ENCODE measurements around the gene TMEM238L. TPM values are rescaled to one million over a fixed set of nuclear protein-coding genes. Genes with fewer than 3 reads are reported as not detected.
A peak's percentile ranks its signal among the peaks of the same experiment; 100 is the strongest.

The TMEM238L gene
- total and polyA plus RNA-seq, 7 experiments from 2014 or later: not detected

DNA sequence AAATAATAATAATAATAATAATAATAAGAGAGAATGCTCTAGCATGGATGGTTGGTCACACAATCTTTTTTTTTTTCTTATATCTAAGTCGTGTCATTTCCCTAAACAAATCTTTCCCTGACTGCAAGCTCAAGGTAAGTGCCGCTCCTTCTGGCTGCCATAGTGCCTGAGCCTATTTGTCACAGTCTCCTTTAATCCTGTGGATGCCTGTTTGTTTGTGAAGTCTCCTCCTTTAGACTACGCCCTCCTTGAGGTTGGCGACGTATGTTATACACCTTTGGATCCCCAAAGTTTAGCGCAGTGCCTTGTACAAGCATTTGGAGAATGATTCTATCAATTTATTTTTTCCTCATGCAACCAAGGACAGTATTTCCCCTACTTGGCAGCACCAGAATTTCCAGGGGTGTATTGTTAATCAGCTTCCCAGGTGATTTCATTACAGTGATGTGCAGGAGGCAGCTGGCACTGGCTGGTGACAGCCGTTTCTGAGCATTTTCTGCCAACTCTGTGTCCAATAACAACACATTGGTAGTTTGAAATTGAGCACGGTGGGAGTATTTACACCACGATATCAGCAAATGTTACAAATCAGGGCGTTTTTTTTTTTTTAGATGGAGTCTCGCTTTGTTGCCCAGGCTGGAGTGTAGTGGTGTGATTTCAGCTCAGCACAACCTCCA is 26.6 kb downstream of the TMEM238L start:
- H3K36me3 ChIP-seq (ENCODE audit: control insufficient read depth in 2 of 3, insufficient read depth in 3 of 3, low read length in 3 of 3): no peaks in the 10 kb centered on the region
- no peak for ATAC-seq
- H3K9me3 ChIP-seq (ENCODE audit: control insufficient read depth in 2 of 3, low read length in 3 of 3): peaks cover 0 to 3% (median 0%) of the 10 kb centered on the region in 3 experiments
- ChIA-PET POLR2A (no interaction called here), CTCF (no interaction called here)
- no peaks in the 10 kb centered on the region for H3K4me1 Mint-ChIP-seq
- H3K4me3 Mint-ChIP-seq: no peak overlapping the region
- H3K36me3 Mint-ChIP-seq: peaks cover 0 to 12% (median 7%) of the 10 kb centered on the region in 5 donors
- no peak overlapping the region for H3K4me3 ChIP-seq (ENCODE audit: low read length)
- H3K9me3 Mint-ChIP-seq: peaks cover 0 to 19% (median 5%) of the 10 kb centered on the region in 11 donors
- no peak for DNase-seq
- intact Hi-C loops (cut with micrococcal nuclease): no loop called here
- H3K27me3 Mint-ChIP-seq: no peaks in the 10 kb centered on the region
- no peak overlapping the region for H3K27ac Mint-ChIP-seq
- no peak overlapping the region for H3K27ac ChIP-seq (ENCODE audit: low read depth, low read length)
- no peaks in the 10 kb centered on the region for H3K27me3 ChIP-seq (ENCODE audit: control insufficient read depth in 2 of 2, insufficient read depth in 2 of 2, low read length in 2 of 2)
- H3K4me1 ChIP-seq (ENCODE audit: control insufficient read depth in 2 of 2, insufficient read depth in 2 of 2, low read length in 2 of 2): no peaks in the 10 kb centered on the region

DNA sequence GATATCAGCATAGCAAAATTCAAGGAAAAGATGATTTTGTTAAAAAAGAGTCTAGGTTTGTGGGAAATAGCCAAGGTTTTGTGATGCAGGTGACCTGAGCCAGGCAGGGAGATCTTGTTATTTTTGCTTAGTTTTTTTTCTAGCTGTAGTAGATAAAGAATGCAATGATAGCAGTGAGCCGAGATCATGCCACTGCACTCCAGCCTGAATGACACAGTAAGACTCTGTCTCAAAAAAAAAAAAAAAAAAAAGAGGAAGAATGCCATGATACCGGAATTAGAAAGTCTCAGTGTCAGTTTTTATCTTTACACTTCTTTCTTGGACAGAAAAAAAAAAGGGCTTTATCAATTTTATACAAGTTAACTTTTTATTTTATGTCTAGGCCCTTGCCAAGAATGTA is 27.5 kb downstream of the TMEM238L start:
- Histone ChIP-seq H3K4me3 (ENCODE audit: low read length) (no peak overlapping the region), H3K4me1 (ENCODE audit: control insufficient read depth in 2 of 2, insufficient read depth in 2 of 2, low read length in 2 of 2) (no peaks in the 10 kb centered on the region), H3K36me3 (ENCODE audit: control insufficient read depth in 2 of 3, insufficient read depth in 3 of 3, low read length in 3 of 3) (no peaks in the 10 kb centered on the region), H3K27me3 (ENCODE audit: control insufficient read depth in 2 of 2, insufficient read depth in 2 of 2, low read length in 2 of 2) (no peaks in the 10 kb centered on the region), H3K9me3 (ENCODE audit: control insufficient read depth in 2 of 3, low read length in 3 of 3) (peaks cover 0 to 10% (median 0%) of the 10 kb centered on the region in 3 experiments), H3K27ac (ENCODE audit: low read depth, low read length) (no peak overlapping the region)
- CTCF ChIA-PET: no interaction called here
- POLR2A ChIA-PET: no interaction called here
- DNase-seq (no peak), ATAC-seq (no peak)
- Mint-ChIP-seq H3K4me1 (no peaks in the 10 kb centered on the region), H3K4me3 (no peak overlapping the region), H3K27me3 (no peaks in the 10 kb centered on the region), H3K9me3 (peaks cover 2 to 24% (median 7%) of the 10 kb centered on the region in 11 donors), H3K27ac (no peak overlapping the region), H3K36me3 (peaks cover 2 to 12% (median 7%) of the 10 kb centered on the region in 5 donors)
- intact Hi-C loops (cut with micrococcal nuclease): no loop called here

DNA sequence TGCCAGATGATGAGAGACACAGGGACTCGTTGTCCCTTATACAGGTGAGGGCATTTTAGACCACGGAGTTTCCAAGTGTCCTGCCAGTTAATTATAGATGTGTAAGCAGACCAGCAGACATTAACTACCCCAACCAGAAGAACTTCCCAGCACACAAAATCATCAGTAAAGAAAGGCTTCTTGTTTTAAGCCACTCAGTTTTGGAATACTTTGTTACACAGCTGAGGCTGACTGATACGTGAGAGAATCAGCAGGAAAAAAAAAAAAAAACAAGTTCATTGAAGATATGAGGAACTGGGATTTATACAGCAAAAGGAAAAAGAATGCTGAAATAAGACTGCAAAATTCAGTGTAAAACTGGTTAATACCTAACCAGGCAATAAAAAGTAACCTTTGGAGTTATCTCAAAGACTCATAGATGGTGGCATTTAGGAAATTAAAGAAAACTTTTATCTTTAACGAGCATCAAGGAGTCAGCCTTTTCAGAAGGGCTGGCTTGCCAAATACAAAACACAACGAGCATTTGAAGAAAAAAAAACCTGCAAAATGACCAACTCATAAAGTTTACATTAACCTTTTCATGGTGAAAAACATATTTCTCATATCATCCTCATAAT is 28.1 kb downstream of the TMEM238L start:
- H3K36me3 ChIP-seq (ENCODE audit: control insufficient read depth in 2 of 3, insufficient read depth in 3 of 3, low read length in 3 of 3): no peaks in the 10 kb centered on the region
- peaks cover 0 to 10% (median 0%) of the 10 kb centered on the region in 3 experiments for H3K9me3 ChIP-seq (ENCODE audit: control insufficient read depth in 2 of 3, low read length in 3 of 3)
- H3K4me3 Mint-ChIP-seq: no peak overlapping the region
- H3K27ac Mint-ChIP-seq: peak overlapping the region in 1 of 9 donors; percentile 8
- POLR2A ChIA-PET: no interaction called here
- peaks cover 2 to 26% (median 8%) of the 10 kb centered on the region in 11 donors for H3K9me3 Mint-ChIP-seq
- ATAC-seq (no peak), DNase-seq (no peak)
- CTCF ChIA-PET: no interaction called here
- H3K27ac ChIP-seq (ENCODE audit: low read depth, low read length): no peak overlapping the region
- no peak overlapping the region for H3K4me3 ChIP-seq (ENCODE audit: low read length)
- H3K36me3 Mint-ChIP-seq: peaks cover 2 to 14% (median 9%) of the 10 kb centered on the region in 5 donors
- H3K4me1 ChIP-seq (ENCODE audit: control insufficient read depth in 2 of 2, insufficient read depth in 2 of 2, low read length in 2 of 2): no peaks in the 10 kb centered on the region
- H3K27me3 Mint-ChIP-seq: no peaks in the 10 kb centered on the region
- H3K4me1 Mint-ChIP-seq: no peaks in the 10 kb centered on the region
- intact Hi-C loops (cut with micrococcal nuclease): no loop called here
- no peaks in the 10 kb centered on the region for H3K27me3 ChIP-seq (ENCODE audit: control insufficient read depth in 2 of 2, insufficient read depth in 2 of 2, low read length in 2 of 2)

DNA sequence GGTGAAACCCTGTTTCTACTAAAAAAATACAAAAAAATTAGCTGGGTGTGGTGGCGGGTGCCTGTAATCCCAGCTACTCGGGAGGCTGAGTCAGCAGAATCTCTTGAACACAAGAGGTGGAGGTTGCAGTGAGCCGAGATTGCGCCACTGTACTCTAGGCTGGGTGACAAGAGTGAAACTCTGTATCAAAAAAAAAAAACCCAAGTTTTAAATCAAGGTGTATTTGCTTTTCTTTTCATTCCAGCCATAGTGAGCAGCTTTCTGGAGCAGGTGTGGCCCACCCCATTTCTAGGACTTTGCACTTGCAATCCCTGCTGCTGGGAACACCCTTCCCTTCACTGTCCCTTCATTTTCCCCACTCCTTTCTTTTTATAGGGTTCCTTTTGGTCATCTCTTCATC is 28.8 kb downstream of the TMEM238L start:
- intact Hi-C loops (cut with micrococcal nuclease): no loop called here
- H3K4me1 ChIP-seq (ENCODE audit: control insufficient read depth in 2 of 2, insufficient read depth in 2 of 2, low read length in 2 of 2): no peaks in the 10 kb centered on the region
- CTCF ChIA-PET: interaction anchor here (1.7 kb wide), 1 partner anchor 34 kb away, joined by 5 read pairs; no protein-coding TSS in a partner anchor
- H3K27ac Mint-ChIP-seq: peak overlapping the region in 1 of 9 donors; percentile 8
- POLR2A ChIA-PET: no interaction called here
- H3K36me3 Mint-ChIP-seq: peaks cover 2 to 16% (median 11%) of the 10 kb centered on the region in 5 donors
- H3K27me3 Mint-ChIP-seq: no peaks in the 10 kb centered on the region
- ATAC-seq: no peak
- H3K9me3 Mint-ChIP-seq: peaks cover 2 to 26% (median 8%) of the 10 kb centered on the region in 11 donors
- no peak overlapping the region for H3K4me3 ChIP-seq (ENCODE audit: low read length)
- H3K27ac ChIP-seq (ENCODE audit: low read depth, low read length): no peak overlapping the region
- H3K27me3 ChIP-seq (ENCODE audit: control insufficient read depth in 2 of 2, insufficient read depth in 2 of 2, low read length in 2 of 2): no peaks in the 10 kb centered on the region
- H3K36me3 ChIP-seq (ENCODE audit: control insufficient read depth in 2 of 3, insufficient read depth in 3 of 3, low read length in 3 of 3): no peaks in the 10 kb centered on the region
- H3K9me3 ChIP-seq (ENCODE audit: control insufficient read depth in 2 of 3, low read length in 3 of 3): peaks cover 0 to 10% (median 0%) of the 10 kb centered on the region in 3 experiments
- DNase-seq: no peak
- no peak overlapping the region for H3K4me3 Mint-ChIP-seq
- H3K4me1 Mint-ChIP-seq: no peaks in the 10 kb centered on the region

DNA sequence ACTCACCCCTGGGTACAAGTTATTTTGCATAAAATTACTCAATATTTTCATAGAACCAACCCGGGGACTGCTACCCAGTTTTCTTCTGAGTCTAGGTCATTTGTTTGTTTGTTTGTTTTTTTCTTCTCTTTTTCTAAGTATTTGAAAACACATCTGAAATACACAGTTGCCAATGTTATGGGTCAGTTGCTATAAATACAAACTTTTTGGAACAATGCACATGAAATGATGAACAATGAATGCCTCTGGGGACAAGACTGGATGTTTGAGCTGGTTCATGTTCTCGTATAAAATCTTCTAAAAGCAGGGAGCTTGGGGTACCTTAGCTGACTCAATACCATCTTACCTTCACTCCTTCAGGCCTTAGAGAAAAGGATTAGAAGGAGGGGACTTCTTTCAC is 30.5 kb downstream of the TMEM238L start:
- ATAC-seq: no peak
- H3K36me3 ChIP-seq (ENCODE audit: control insufficient read depth in 2 of 3, insufficient read depth in 3 of 3, low read length in 3 of 3): no peaks in the 10 kb centered on the region
- H3K4me3 ChIP-seq (ENCODE audit: low read length): no peak overlapping the region
- DNase-seq: no peak
- H3K4me3 Mint-ChIP-seq: no peak overlapping the region
- no peaks in the 10 kb centered on the region for H3K27me3 ChIP-seq (ENCODE audit: control insufficient read depth in 2 of 2, insufficient read depth in 2 of 2, low read length in 2 of 2)
- ChIA-PET CTCF (interaction anchor here (1.1 to 1.7 kb wide), 2 partner anchors 26 to 32 kb away, joined by 3 to 5 read pairs; no protein-coding TSS in a partner anchor), POLR2A (no interaction called here)
- H3K4me1 ChIP-seq (ENCODE audit: control insufficient read depth in 2 of 2, insufficient read depth in 2 of 2, low read length in 2 of 2): no peaks in the 10 kb centered on the region
- intact Hi-C loops (cut with micrococcal nuclease): no loop called here
- H3K27ac ChIP-seq (ENCODE audit: low read depth, low read length): no peak overlapping the region
- peaks cover 0 to 10% (median 0%) of the 10 kb centered on the region in 3 experiments for H3K9me3 ChIP-seq (ENCODE audit: control insufficient read depth in 2 of 3, low read length in 3 of 3)
- H3K36me3 Mint-ChIP-seq: peaks cover 2 to 23% (median 16%) of the 10 kb centered on the region in 5 donors
- H3K27ac Mint-ChIP-seq: no peak overlapping the region
- no peaks in the 10 kb centered on the region for H3K27me3 Mint-ChIP-seq
- H3K4me1 Mint-ChIP-seq: no peaks in the 10 kb centered on the region
- peaks cover 2 to 34% (median 7%) of the 10 kb centered on the region in 11 donors for H3K9me3 Mint-ChIP-seq

DNA sequence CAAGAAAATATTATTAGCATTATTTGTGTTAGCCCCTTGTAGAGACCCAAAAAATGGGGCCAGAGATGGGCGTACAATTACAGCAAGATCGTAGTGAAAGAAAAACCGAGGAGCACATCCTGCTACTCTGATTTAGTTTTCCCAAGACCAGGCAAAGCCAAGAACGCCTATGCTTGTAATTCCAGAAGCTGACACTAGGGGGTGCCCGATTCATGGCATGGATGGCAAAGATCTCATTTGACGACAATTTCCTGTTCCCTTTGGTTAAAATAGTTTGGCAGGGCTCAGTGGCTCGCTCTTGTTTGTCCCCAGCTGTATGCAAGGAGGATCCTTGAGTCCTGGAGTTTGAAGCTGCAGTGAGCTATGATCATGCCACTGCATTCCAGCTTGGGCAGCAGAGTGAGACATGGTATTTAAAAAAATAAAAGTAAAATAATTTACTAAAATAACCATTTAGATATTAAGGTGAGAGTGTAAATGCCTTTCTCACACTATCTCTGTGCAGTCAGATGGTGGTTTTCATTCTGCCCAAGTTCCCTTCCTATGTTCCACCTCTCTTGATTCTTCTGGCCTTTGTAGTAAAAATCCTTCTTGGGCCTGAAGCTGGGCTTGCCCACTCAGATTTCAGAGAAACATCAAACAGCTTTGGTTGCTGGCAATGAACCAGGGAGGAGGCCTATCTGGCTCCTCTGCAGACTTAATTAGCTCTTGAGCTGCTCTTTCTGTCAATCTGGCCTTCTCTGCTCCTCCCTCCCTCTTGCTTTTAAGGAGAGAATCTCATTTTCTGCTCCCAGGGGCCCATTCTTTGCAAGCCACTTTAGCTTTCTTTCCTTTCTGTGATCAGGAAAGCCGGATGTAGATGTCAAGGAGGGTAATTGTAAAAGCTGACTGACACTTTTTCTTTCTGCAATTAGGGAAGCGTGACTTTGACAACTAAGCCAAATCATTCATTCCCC is 31.2 kb downstream of the TMEM238L start:
- intact Hi-C loops (cut with micrococcal nuclease): no loop called here
- H3K36me3 Mint-ChIP-seq: peaks cover 2 to 24% (median 16%) of the 10 kb centered on the region in 5 donors
- Histone ChIP-seq H3K27ac (ENCODE audit: low read depth, low read length) (no peak overlapping the region), H3K27me3 (ENCODE audit: control insufficient read depth in 2 of 2, insufficient read depth in 2 of 2, low read length in 2 of 2) (no peaks in the 10 kb centered on the region), H3K9me3 (ENCODE audit: control insufficient read depth in 2 of 3, low read length in 3 of 3) (peaks cover 0 to 10% (median 0%) of the 10 kb centered on the region in 3 experiments), H3K4me3 (ENCODE audit: low read length) (no peak overlapping the region), H3K36me3 (ENCODE audit: control insufficient read depth in 2 of 3, insufficient read depth in 3 of 3, low read length in 3 of 3) (no peaks in the 10 kb centered on the region), H3K4me1 (ENCODE audit: control insufficient read depth in 2 of 2, insufficient read depth in 2 of 2, low read length in 2 of 2) (no peaks in the 10 kb centered on the region)
- H3K4me3 Mint-ChIP-seq: no peak overlapping the region
- ChIA-PET CTCF (interaction anchor here (0.7 kb wide), 1 partner anchor 132 kb away, joined by 3 read pairs; no protein-coding TSS in a partner anchor), POLR2A (no interaction called here)
- H3K27me3 Mint-ChIP-seq: no peaks in the 10 kb centered on the region
- H3K9me3 Mint-ChIP-seq: peaks cover 2 to 36% (median 7%) of the 10 kb centered on the region in 11 donors
- no peaks in the 10 kb centered on the region for H3K4me1 Mint-ChIP-seq
- peak overlapping the region in 1 of 9 donors; percentile 43 for H3K27ac Mint-ChIP-seq
- ATAC-seq: no peak
- peak in 6 of 9 donors; percentile 4 to 27 (median 16) for DNase-seq

Data from naive thymus-derived CD4-positive, alpha-beta T cell (primary cell).